ENCODE results near the gene FKBP5.

The FKBP5 gene

DNA sequence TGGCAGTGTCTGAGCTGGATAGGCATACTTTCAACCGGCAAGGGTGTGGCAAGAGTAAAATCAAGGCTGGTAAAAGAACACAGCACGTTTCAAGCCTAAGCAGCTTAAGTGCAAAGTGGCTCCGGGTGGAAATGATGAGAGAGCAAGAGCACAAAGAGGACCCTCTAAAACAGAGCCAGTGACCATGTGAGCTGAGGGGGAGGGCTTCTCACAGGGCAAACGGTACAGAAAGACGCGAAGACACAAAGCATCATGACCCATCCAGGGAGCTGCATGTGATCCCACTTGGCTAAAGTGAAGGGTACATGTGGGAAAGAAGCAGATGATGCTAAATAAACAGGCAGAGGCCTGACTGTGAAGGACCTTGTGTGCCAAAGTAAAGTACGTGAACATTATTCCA lies 25.7 kb downstream of the FKBP5 start:
- no peak for DNase-seq

DNA sequence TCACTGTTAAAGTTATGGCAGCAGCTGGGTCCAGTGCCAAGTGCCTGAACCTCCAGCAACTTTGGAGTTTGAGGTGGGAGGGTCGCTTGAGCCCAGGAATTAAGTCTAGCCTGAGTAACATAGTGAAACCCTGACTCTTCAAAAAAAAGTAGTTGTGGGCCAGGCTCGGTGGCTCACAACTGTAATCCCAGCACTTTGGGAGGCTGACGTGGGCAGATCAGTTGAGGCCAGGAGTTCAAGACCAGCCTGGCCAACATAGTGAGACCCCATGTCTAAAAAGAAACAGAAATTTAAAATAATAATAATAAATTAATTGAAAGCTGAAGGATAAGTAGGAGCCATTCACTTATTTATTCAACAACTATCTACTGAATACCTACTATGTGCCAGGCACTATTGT lies 33.8 kb downstream of the FKBP5 start:
- DNase-seq: no peak

DNA sequence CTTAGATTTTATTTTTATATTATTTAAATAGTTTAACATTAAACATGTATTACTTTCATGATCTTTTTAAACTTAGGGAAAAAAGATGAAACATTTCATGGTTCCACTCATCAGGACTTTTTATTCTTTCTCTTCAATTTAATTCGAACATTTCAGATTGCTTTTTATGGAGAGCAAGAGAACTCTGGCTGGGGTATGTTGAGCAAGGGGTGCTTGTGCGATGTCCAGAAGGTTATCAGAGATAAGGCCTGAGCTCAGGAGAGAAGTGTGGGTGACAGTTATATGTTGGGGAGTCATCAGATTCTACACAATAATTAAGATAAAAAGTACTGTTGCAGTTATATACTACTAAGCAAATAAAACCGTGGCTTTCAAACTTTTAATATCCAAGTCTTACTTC lies 37.5 kb downstream of the FKBP5 start:
- no peak for DNase-seq

DNA sequence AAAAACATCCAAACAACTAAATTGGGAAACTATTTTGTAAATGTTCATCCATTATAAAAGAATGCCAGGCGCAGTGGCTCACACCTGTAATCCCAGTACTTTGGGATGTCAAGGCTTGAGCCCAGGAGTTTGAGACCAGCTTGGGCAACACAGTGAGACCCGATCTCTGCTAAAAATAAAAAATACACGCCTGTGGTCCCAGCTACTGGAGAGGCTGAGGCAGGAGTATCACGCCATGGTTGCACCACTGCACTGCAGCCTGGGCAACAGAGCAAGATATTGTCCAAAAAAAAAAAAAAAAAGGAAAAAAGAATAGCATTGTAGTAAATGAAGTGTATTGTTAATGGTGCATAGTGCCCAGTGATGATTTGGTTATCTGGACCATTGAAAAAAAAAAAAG lies 38.7 kb downstream of the FKBP5 start:
- no peak for DNase-seq

DNA sequence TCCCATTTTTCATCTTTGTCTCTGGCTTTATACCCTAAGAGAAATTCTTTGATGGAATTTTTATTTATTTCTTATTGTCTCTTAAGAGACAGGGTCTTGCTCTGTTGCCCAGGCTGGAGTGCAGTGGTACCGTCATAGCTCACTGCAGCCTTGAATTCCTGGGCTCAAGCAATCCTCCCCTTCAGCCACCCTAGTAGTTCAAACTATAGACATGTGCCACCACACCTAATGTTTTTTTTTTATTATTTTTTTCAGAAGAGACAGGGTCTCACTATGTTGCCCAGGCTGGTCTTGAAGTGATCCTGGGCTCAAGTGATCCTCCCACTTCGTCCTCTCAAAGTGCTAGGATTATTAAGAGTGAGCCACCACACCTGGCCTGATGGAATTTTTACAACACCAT lies 40.5 kb downstream of the FKBP5 start:
- no peak for DNase-seq

DNA sequence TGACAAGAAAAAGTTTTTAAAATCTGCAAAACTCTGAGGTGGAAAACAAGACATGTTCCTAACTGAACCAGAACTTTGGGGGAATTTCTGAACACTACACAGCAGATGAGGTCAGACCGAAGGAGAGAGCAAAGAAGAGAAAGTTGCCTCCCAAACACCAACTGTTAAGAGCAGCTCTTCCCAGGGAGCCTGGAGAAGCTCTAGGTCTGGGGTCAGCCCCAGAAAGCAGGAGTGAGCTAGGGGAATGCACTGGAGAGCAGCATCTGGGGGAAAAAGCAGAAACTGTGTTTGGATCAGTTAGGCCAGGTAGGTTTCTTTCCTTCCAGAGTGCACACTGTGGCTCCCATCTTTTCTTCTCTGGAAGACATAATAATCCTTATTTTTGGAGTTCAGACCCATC lies 41.3 kb downstream of the FKBP5 start:
- no peak for DNase-seq

DNA sequence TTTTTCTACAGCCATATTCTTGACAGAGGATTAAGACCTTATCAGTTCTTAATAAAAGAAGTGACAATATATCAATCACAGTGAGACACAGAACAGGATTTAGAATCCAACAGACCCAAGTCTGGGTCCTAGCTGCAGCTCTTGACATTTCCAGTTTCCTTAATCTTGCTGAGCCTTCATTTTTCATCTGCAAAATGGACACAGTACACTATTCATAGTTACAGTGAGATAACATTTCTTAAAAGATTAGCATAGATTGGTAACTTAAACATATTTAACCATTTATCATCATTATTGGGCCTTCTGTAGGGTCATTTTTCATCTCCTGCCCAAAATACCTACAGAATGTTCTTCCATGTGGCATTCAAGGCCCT lies 45.6 kb downstream of the FKBP5 start:
- no peak for DNase-seq

DNA sequence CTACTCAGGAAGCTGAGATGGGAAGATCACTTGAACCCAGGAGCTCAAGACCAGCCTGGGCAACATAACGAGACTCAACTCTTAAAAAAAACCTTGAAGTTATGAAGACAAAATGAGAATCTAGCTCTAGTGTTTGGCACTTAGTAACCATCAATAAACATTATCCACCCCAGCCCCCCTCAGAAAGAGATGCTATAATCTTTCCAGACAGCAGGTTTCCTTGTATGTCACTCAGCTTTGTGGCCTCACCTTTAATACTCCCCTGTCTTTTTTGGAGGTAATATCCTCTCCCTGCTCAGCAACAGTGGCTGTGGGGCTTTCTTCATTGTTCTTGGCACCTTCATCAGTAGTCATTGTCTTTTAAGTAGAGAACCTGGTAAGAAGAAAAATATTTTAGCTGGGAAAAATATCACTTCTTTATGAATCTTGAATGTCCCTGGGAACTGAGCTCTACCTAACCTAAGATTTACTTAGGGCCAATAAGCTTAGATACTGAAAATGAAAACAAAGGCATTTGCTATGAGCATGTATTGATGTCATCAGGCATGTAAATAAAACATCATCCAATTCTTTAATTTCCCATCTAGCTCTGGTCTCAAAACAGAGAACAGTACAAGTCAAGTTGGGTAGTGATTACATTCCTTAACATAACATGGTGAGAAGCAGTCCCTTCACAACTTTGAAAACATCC lies 46.1 kb downstream of the FKBP5 start:
- DNase-seq: no peak

DNA sequence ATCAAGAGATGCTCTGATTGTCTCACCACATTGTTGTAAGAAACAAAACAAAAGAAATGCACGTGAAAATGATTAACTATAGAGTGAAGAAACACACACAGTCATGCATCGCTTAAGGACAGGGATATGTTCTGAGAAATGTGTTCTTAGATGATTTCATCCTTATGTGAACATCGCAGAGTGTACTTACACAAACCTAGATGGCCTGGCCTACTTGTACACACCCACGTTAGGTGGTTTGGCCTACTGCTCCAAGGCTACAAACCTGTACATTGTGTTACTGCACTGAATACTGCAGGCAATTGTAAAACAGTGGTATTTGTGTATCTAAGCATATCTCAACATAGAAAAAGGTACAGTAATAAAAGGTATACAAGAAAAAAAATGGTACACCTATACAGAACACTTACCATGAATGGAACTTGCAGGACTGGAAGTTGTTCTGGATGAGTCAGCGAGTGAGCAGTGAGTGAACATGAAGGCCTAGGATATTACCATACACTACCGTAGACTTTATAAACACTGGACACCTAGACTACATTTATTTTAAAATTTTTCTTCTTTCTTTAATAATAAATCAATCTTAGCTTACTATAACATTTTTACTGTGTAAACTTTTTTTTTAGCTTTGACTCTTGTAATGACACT lies 48.6 kb downstream of the FKBP5 start:
- no peak for DNase-seq

DNA sequence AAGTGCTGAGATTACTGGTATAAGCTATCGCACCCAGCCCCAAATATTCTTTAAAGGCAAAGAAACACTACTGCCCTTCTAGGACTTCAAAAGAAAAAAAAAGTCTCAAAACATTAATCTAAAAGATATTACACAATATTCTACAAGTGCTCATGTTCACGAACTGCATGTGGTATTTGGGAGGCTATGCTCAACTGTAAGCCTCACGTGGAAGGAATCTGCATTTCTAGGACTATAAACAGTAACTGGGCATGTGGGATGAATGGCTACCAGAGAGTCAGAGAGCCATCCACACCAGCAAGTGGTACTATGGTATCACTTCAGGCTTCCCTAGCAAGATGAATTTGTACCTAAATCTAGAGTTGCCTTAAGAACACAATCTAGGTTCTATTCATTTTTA lies 50.0 kb downstream of the FKBP5 start:
- DNase-seq: no peak

DNA sequence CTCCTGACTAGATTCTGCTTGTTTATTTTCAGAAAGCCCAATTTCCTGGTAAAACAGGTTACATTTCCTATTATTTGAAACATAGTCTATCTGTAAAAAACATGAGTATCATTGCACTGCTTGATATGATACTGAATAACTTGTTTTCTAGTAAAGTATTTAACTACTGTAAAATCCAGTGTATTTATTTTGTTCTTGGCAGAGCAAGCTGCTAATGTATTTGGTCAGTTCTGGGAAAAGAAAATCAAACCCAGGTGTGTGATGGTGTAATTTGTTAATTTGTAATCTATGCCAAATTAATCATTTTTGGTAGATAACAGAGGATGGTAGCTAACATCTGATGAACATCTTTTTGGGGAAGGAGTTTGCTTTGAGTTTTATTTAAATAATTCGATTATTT lies 50.8 kb downstream of the FKBP5 start:
- DNase-seq: no peak

DNA sequence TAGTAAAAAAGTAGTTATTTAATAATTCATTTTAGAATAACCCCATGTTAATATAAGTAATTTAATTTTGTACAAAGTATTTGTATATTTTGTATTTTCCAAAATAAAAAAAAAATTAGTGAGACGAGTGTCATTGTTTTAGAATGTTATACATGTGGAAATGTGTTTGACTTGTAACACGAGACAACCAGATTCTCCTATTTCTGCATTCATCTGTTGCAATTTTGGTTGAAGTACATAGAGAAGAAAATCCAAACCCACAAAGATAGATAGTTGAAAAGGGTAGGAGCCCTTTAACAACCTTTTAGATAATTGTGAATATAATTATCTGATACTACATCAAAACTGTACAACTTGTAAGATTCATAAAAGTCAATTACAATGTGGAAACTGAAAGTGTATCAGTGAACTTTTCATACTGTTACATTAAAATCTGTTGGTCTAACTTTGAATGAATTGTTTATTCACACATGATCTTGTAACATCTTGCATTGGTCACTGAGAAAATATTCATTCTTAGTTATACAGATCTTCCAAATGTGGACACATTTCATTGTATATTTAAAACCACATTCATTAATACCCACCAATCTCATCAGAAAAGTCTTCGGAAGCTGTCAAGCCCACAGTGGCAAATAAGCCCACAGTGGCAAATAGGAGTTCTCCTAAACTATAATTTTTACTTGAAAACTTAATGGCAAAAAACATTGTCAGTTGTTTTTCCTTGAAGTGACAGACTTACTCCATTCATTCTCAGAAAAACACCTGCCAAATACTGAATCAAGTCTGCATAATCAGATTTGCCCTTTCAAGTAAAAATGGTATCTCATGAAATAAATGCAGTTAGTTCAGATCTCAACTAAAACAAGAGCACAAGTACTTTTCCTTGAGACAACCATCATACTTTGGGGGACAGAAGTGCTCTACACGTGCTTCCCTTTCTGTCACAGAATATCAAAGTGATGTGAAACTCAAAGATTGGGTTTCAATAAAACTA lies 52.8 kb downstream of the FKBP5 start:
- no peak for DNase-seq

DNA sequence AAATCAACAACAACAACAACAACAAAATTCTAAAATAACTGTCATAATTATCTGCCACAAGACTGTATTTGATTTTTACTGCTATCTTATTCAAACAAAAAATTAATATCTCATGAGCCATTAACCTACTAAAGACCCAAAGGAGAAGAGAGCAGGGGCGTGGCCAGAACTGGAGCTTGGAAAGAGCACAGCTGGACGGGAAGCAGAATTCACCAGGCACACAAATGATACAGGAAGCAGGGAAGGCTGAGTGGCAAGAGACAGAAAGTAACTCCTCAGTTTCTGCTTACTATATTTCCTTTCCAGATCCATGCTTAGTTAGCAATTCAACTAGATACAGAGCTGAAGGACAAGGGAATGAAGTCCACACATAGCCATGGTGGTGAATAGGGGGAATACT lies 54.4 kb downstream of the FKBP5 start:
- no peak for DNase-seq

DNA sequence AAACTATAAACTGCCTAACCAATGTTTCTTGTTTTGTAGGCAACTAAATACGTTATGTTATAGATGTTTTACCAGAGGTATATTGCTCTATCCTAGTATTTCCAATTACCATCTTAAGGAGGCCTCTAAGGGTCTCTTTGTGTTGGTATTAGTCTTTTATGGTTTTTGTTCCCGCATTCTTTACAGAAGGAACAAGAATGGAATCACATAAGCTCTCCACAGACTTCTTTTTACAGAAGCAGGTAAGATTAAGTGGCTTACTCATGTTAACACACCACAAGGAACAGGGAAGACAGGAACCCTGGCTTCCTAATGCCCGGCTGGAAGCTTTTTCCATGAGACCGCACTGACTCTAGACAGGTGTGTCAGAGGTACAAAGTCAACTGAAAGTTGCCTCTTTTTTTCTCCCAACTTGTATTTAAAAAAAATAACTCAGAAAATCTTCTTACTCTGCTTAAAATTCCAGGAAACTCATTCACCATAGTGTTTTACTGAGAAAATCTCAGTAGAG lies 55.1 kb downstream of the FKBP5 start:
- DNase-seq: no peak

DNA sequence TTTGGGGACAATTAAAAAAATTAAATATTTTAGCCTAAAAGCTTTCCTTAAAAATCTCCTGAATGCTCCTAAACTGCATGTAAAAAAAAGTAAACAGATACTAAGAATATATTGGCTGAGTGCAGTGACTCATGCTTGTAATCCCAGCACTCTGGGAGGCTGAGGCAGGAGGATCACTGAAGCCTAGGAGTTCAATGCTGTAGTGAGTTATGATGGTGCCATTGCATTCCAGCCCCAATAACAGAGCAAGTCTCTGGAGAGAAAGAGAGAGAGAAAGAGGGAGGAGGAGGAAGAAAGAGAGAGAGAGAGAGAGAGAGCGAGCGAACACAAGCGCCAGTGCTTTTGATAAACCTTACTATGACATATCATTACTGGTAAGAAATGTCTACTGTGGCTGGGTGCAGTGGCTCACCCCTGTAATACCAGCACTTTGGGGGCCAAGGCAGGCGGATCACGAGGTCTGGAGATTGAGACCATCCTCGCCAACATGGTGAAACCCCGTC lies 58.8 kb downstream of the FKBP5 start:
- DNase-seq: no peak

DNA sequence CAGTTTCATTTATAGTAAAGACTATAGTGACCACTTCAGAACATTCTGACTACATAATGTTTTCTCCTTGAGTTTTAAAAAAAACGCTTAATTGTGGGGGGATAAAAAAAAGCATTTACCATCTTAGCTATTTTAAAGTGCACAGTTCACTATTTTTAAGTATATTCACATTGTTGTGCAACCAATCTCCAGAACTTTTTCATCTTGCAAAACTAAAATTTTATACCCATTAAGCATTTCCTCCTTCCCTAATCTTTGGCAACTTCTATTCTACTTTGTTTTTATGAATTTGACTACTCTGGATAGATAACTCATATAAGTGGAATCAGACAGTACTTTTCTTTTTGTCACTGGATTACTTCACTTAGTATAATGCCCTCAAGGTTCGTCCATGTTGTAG lies 62.3 kb downstream of the FKBP5 start:
- no peak for DNase-seq

DNA sequence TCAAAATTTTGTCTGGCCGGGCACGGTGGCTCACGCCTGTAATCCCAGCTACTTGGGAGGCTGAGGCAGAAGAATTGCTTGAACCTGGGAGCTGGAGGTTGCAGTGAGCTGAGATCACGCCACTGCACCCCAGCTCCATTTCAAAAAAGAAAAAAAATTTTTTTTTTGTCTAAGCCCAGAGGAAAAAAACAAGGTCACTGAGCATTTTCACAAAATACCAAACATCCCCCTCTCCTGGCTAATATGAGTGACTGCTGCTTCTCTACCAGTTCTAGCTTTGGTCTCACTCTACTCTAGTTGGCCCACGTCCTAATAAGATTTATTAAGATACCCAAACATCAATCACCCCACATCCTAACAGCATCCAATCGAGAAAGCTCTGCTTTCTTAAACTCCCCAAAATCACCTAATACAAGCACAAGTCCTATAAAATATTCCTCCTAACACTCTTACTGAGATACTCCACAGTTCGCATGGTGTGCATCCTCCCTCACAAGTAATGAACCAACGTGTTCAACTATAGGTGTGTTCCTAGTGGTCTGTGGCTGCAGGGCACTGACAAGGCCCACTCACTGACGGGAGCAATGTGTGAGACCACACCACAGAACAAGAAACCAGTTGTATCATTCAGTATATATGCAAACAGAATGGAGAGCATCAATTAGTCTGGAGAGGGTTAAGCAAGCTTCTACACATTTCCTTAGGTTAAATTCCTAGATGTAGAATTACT lies 64.2 kb downstream of the FKBP5 start:
- no peak for DNase-seq

DNA sequence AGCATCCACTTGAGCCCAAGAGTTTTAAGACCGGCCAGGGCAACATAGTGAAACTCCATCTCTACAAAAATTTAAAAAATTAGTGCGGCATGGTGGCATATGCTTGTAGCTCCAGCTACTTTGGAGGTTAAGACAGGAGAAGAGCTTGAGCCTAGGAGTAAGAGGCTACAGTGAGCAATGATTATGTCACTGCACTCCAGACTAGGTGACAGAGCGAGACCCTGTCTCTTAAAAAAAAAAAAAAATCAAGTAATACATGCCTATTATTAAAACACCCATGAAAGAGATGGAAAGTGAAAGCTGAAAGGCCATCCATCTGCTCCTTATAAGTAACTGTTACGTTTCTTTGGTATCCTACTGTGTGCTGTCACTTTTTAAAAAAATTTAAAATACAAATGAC lies 66.4 kb downstream of the FKBP5 start:
- no peak for DNase-seq

DNA sequence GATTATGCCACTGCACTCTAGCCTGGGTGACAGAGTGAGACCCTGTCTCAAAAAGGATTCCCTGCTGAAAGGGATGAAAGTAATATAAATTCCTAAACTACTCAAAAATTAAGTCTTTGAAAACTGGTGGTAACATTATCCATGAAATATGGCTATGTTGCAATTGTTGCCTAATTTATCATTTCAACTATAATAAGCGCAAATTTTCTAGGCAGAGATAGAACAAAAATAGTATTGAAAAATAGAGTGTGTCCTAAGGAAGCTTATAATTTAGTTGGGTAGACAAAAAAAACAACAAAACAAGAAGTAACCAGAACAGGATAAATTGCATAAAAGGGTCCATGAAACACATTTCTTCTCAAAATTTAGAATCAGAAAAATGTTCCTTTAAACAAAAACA lies 68.0 kb downstream of the FKBP5 start:
- DNase-seq: no peak

DNA sequence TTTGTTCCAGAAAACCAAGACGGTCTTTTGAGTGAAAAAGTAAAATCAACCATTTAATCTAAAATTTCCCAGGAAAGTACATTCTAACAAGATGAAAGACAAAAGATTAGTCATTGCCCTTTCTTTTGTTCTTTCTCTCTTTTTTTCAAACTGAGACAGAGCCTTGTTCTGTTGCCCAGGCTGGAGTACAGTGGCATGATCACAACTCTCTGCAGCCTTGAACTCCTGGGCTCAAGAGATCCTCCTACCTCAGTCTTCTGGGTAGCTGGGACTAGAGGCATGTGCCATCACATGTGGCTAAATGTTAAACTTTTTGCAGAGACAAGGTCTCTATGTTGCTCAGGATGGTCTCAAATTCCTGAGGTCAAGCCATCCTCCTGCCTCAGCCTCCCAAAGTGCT lies 75.0 kb downstream of the FKBP5 start:
- DNase-seq: no peak

DNA sequence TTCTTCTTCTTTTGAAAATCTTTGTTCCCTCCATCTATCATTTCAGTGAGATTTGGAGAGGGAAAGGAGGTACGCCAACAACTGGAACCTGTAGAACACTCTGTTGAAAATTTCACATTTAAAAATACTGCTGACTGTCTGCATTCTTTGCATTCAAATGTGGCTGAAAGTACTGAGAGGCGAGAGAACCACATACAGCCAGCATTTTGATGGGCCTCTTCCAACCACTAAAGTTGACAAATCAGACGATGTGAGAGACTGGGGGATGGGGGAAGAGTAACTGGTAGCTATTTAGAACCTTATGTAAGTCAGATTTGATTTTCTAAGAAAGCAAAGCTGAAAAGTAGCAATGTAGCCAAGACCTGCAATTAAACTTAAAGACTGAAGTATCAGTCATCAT lies 77.5 kb downstream of the FKBP5 start:
- DNase-seq: peak; percentile 34

DNA sequence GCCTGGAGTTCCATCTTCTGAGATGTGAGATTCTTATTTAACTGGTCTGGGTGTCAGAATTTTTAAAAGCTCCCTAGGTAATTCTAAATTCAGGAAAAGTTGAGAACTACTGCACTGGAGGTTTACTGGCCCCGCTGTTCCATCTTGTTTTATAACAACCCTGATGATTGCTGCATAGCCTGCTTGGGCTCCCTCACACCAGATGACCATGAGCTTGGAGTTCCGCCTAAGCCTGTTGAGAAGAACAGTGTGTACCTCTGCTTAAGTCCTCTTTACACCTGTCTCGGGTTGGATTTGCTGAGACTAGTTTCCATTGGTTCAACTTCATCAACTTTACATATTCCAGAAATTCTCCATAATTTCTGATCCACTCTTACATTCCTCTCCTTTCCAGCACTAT lies 77.9 kb downstream of the FKBP5 start:
- no peak for DNase-seq

DNA sequence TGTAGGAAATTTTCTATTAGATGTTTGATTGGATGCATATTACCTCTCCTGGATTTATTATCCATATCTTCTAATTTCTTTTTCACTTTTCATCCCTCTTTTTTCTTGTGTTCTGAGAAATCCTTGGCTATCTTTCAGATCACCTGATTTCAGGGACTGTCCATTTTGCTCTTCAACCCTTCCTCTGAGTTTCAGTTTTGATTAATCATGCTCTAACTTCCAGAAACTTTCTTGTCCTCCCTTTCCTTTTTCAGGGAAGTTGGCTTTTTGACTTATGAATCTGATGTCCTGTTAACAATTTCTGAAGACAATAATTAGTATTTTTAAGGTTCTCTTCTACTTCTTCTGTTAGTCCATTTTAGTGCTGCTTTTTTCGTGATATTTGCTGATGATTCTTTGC lies 79.1 kb downstream of the FKBP5 start:
- DNase-seq: no peak

Data from activated gamma-delta T cell treated with Interleukin-2 at 50 U/mL for 16 hours (primary cell).